Naive thymus-derived CD4-positive, alpha-beta T cell (primary cell): ENCODE results near the gene CPT1B. TPM values are rescaled to one million over a fixed set of nuclear protein-coding genes. Genes with fewer than 3 reads are reported as not detected.
"Not testable (repeated sequence)": the region's sequence is repeated elsewhere in the genome, so short reads cannot be mapped to it uniquely, and the experiment has no call there.

Source experiments
- ATAC-seq: fragments of 150-1000 bp; cut with Tn5 transposase; 2 replicates; pipeline ENCODE4 v1.10.0; 2021; ENCODE audit warnings: mild to moderate bottlenecking, moderate library complexity
- CTCF ChIA-PET: fragments of 350-600 bp; sonication (Branson Sonifier 250); formaldehyde crosslinking; loops from one replicate; lab custom pipeline; 2021; ENCODE audit warnings: antibody characterized with exemption; lab: Charles Lee
- POLR2A ChIA-PET: fragments of 350-600 bp; sonication (Branson Sonifier 250); formaldehyde crosslinking; loops from one replicate; lab custom pipeline; 2021; ENCODE audit warnings: antibody characterized with exemption, inconsistent platforms; lab: Charles Lee
- DNase-seq, 9 donors: peaks; one replicate each; pipeline versions ENCODE4 v3.0.0 to v3.0.0-alpha.2; 2020 to 2022; ENCODE audit warnings: mixed read lengths in 1 of 9
- H3K27ac ChIP-seq: one replicate; pipeline ENCODE4 v1.7.0; 2013; ENCODE audit warnings: mild to moderate bottlenecking, low read depth, low read length, moderate library complexity
- H3K27me3 ChIP-seq, 2 donors: one replicate each; pipeline ENCODE4 v1.7.0; 2013; ENCODE audit warnings: low read length in 2 of 2, mild to moderate bottlenecking in 2 of 2, moderate library complexity in 2 of 2; ENCODE audit not compliant: control insufficient read depth in 2 of 2, insufficient read depth in 2 of 2
- H3K36me3 ChIP-seq, 3 experiments: 1 replicate in 2 of 3; 2 replicates in 1 of 3; pipeline ENCODE4 v1.7.0; 2013; ENCODE audit warnings: low read length in 3 of 3, mild to moderate bottlenecking in 3 of 3, moderate library complexity in 1 of 3; ENCODE audit not compliant: insufficient read depth in 3 of 3, control insufficient read depth in 2 of 3
- H3K4me1 ChIP-seq, 2 donors: one replicate each; pipeline ENCODE4 v1.7.0; 2013; ENCODE audit warnings: low read length in 2 of 2, mild to moderate bottlenecking in 2 of 2, moderate library complexity in 1 of 2; ENCODE audit not compliant: control insufficient read depth in 2 of 2, insufficient read depth in 2 of 2
- H3K4me3 ChIP-seq: 2 replicates; pipeline ENCODE4 v1.7.0; 2013; ENCODE audit warnings: mild to moderate bottlenecking, low read length
- H3K9me3 ChIP-seq, 3 experiments: 1 replicate in 2 of 3; 2 replicates in 1 of 3; pipeline ENCODE4 v1.7.0; 2013; ENCODE audit warnings: low read length in 3 of 3; ENCODE audit not compliant: control insufficient read depth in 2 of 3
- H3K27ac Mint-ChIP-seq, 9 donors: one replicate each; pipeline ENCODE4 v1.8.0; 2020 to 2022; ENCODE audit warnings: mixed read lengths in 9 of 9, mild to moderate bottlenecking in 8 of 9, moderate library complexity in 5 of 9, inconsistent platforms in 2 of 9
- H3K27me3 Mint-ChIP-seq, 5 donors: one replicate each; pipeline ENCODE4 v1.8.0; 2021 to 2022; ENCODE audit warnings: mixed read lengths in 5 of 5, mild to moderate bottlenecking in 1 of 5
- H3K36me3 Mint-ChIP-seq, 5 donors: one replicate each; pipeline ENCODE4 v1.8.0; 2020 to 2022; ENCODE audit warnings: mixed read lengths in 5 of 5, mild to moderate bottlenecking in 3 of 5, inconsistent platforms in 1 of 5
- H3K4me1 Mint-ChIP-seq, 7 donors: one replicate each; pipeline ENCODE4 v1.8.0; 2020 to 2022; ENCODE audit warnings: mixed read lengths in 7 of 7, mild to moderate bottlenecking in 3 of 7, inconsistent platforms in 1 of 7
- H3K4me3 Mint-ChIP-seq, 10 donors: one replicate each; pipeline ENCODE4 v1.8.0; 2020 to 2022; ENCODE audit warnings: mild to moderate bottlenecking in 10 of 10, mixed read lengths in 10 of 10, moderate library complexity in 6 of 10, inconsistent platforms in 2 of 10
- H3K9me3 Mint-ChIP-seq, 11 donors: one replicate each; pipeline ENCODE4 v1.8.0; 2020 to 2022; ENCODE audit warnings: mixed read lengths in 11 of 11, mild to moderate bottlenecking in 4 of 11, inconsistent platforms in 1 of 11, moderate library complexity in 1 of 11
- intact Hi-C, 2 donors: fragments of 100-400 bp; cut with micrococcal nuclease; formaldehyde crosslinking; loops; one replicate each; pipeline ENCODE4 v1.15.1; 2023
- polyA plus RNA-seq, 2 donors: library from polyadenylated mRNA; unstranded; fragments of 300-500 nt; fragmentation: Illumina TruSeq; gene quantifications; one replicate each; pipeline ENCODE4 v1.2.3, GENCODE V29; 2021
- total RNA-seq, 6 experiments: library from RNA in 5 of 6; stranded (reverse) in 5 of 6; gene quantifications; 1 replicate in 5 of 6; 2 replicates in 1 of 6; pipeline ENCODE4 v1.2.3 and lab custom pipeline; 2021 to 2026

Gene CPT1B
- total and polyA plus RNA-seq, 7 experiments from 2014 or later: 0.32 to 108 (median 64.8) TPM

DNA sequence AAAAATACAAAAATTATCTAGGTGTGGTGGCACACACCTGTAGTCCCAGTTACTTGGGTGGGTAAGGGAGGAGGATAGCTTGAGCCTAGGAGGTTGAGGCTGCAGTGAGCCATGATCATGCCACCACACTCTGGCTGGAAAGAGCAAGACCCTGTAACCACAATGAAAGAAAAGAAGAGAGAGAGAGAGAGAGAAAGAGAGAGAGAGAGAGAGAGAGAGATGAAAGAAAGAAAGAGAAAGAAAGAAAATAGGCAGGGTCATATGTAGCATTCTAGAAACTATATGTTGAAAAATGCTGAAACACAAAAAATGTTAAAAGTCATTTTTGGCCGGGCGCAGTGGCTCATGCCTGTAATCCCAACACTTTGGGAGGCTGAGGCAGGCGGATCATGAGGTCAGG, 36.1 kb upstream of the CPT1B start:
- peaks cover 0 to 12% (median 3%) of the 10 kb centered on the region in 7 donors for H3K4me1 Mint-ChIP-seq
- H3K27me3 Mint-ChIP-seq: peaks cover 0 to 22% (median 10%) of the 10 kb centered on the region in 5 donors
- ATAC-seq, POLR2A ChIA-PET, CTCF ChIA-PET, H3K4me3 ChIP-seq, H3K36me3 ChIP-seq, H3K27ac ChIP-seq, H3K9me3 ChIP-seq, DNase-seq, H3K36me3 Mint-ChIP-seq, H3K27ac Mint-ChIP-seq, H3K4me1 ChIP-seq, H3K9me3 Mint-ChIP-seq, H3K27me3 ChIP-seq, intact Hi-C loops: not testable (repeated sequence)
- peak overlapping the region in 1 of 10 donors; percentile 6 for H3K4me3 Mint-ChIP-seq

DNA sequence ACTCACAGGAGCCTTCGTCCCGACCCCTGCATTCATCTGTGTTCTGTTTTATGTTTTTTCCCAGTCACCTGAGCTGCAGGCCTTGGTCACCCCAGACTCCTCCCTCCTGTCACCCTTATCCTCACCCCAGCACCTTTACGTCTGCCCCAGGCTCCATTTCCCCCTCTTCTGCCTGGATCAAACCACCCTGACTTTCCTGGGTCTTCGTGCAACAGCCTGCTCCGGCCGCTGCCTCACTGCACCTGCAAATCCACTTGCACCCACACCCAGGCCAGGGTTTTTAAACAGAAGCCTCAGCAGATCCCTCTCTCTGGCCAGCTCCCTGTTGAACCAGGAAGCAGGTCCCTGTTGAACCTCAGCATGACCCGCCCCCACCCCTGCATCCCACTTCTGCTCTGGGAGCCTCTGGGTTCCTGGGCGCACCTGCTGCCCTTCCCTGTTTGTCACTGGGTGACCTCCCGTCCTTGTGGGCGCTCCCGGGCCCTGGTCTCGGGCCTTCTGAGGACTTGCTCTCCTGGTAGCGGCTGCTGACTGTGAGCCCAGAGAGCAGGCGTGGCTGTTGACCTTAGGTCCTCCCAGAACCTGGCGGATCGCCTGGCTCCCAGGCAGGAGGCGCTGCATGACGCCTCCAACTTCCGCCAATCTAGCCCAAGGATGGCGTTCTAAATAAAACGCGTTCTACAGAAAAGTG, 35.2 kb upstream of the CPT1B start:
- no peaks in the 10 kb centered on the region for H3K36me3 Mint-ChIP-seq
- H3K4me1 Mint-ChIP-seq: peaks cover 0 to 10% (median 3%) of the 10 kb centered on the region in 7 donors
- no peak for DNase-seq
- POLR2A ChIA-PET: interaction anchor here (2.2 kb wide), 1 partner anchor 88 kb away, joined by 5 read pairs; the partner anchor contains the start of gene SCO2
- Histone ChIP-seq H3K4me3 (no peak overlapping the region), H3K27ac (no peak overlapping the region), H3K4me1 (no peaks in the 10 kb centered on the region), H3K9me3 (no peaks in the 10 kb centered on the region), H3K27me3 (no peaks in the 10 kb centered on the region), H3K36me3 (no peaks in the 10 kb centered on the region)
- H3K9me3 Mint-ChIP-seq: peaks cover 0 to 1% (median 0%) of the 10 kb centered on the region in 11 donors
- intact Hi-C loops: no loop called here
- H3K27ac Mint-ChIP-seq: peak overlapping the region in 1 of 9 donors; percentile 19
- H3K4me3 Mint-ChIP-seq: no peak overlapping the region
- CTCF ChIA-PET: interaction anchor here (1.1 kb wide), 1 partner anchor 88 kb away, joined by 3 read pairs; the partner anchor contains the start of gene SCO2
- peaks cover 0 to 28% (median 10%) of the 10 kb centered on the region in 5 donors for H3K27me3 Mint-ChIP-seq
- no peak for ATAC-seq

DNA sequence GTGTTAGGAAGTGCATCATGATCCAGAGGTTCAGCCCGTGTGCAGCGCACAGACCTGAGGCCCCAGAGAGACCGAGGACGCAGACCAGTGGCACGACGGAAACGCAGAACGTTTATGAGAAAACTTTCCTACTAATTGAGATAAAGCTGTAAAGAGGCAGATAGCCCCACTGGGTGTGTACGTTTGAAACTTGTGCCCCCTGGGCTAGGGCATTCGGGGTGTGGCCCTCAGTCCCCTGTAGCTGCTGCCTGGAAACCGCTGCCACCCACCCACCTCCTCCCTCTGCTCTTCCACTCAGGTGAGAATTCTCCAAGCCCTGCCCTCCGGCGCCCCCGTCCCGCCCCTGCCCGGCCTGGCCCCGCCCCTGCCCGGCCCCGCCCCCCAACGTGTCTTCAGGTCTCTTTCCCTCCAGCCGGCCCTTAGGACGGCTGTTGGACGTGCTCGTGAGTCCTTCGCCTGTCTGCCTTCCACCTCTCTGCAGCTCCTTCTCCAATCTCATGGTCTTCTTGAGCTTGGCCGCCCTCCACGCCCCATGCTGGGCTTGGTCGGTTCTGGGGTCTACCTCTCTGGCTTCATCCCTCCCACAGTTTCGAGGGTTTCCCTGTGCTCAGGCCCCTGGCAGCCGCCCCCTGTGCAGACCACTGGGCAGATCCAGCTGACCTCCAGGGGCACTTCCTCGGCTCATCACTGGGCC, 34.4 kb upstream of the CPT1B start:
- DNase-seq (no peak), ATAC-seq (peak; percentile 60)
- CTCF ChIA-PET: interaction anchor here (0.6 to 1.1 kb wide), 2 partner anchors 63 to 87 kb away, joined by 3 read pairs; partner anchors contain the start of gene SCO2
- POLR2A ChIA-PET: interaction anchor here (1.2 to 2.2 kb wide), 2 partner anchors 87 to 105 kb away, joined by 4 to 5 read pairs; partner anchors contain the start of genes LMF2 and SCO2
- Mint-ChIP-seq H3K9me3 (peaks cover 0 to 1% (median 0%) of the 10 kb centered on the region in 11 donors), H3K4me1 (peaks cover 0 to 10% (median 3%) of the 10 kb centered on the region in 7 donors), H3K36me3 (no peaks in the 10 kb centered on the region), H3K27ac (peak overlapping the region in 1 of 9 donors; percentile 24), H3K27me3 (peaks cover 3 to 32% (median 10%) of the 10 kb centered on the region in 5 donors), H3K4me3 (no peak overlapping the region)
- H3K4me1 ChIP-seq: no peaks in the 10 kb centered on the region
- H3K27ac ChIP-seq: no peak overlapping the region
- H3K4me3 ChIP-seq: no peak overlapping the region
- H3K9me3 ChIP-seq: no peaks in the 10 kb centered on the region
- intact Hi-C loops: loop anchor here in 1 of 2 donors (1.0 kb wide), 1 partner anchor 16 kb away; the partner anchor contains the start of gene ARSA
- no peaks in the 10 kb centered on the region for H3K36me3 ChIP-seq
- H3K27me3 ChIP-seq: no peaks in the 10 kb centered on the region

DNA sequence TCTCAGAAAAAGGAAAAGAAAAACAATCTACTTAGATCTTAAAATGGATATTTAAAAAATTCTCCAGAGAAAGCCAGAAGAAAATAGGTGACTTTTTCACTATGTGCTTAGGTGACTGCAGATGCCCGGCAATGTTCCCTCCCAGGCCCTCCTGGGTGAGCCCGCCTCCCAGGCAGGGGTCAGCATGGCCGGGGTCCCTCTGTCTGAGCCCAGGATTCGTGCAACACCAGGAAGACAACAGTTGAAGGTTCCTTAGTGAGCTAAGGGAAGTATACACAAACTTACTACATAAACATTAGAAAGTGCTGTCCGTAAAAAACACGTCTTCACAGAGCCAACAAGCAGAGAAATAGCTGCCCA, 33.9 kb upstream of the CPT1B start:
- ATAC-seq (no peak), DNase-seq (no peak)
- Histone ChIP-seq H3K9me3 (no peaks in the 10 kb centered on the region), H3K27me3 (no peaks in the 10 kb centered on the region), H3K4me1 (no peaks in the 10 kb centered on the region), H3K27ac (no peak overlapping the region), H3K4me3 (no peak overlapping the region), H3K36me3 (no peaks in the 10 kb centered on the region)
- Mint-ChIP-seq H3K36me3 (no peaks in the 10 kb centered on the region), H3K27me3 (peaks cover 8 to 37% (median 15%) of the 10 kb centered on the region in 5 donors), H3K4me1 (peaks cover 0 to 10% (median 3%) of the 10 kb centered on the region in 7 donors), H3K27ac (peak overlapping the region in 1 of 9 donors; percentile 24), H3K4me3 (no peak overlapping the region), H3K9me3 (peaks cover 0 to 1% (median 0%) of the 10 kb centered on the region in 11 donors)
- ChIA-PET POLR2A (interaction anchor here (1.2 to 2.2 kb wide), 2 partner anchors 86 to 105 kb away, joined by 4 to 5 read pairs; partner anchors contain the start of genes LMF2 and SCO2), CTCF (interaction anchor here (0.6 kb wide), 1 partner anchor 62 kb away, joined by 3 read pairs; no protein-coding TSS in a partner anchor)
- intact Hi-C loops: loop anchor here in 1 of 2 donors (1.0 kb wide), 1 partner anchor 16 kb away; the partner anchor contains the start of gene ARSA

DNA sequence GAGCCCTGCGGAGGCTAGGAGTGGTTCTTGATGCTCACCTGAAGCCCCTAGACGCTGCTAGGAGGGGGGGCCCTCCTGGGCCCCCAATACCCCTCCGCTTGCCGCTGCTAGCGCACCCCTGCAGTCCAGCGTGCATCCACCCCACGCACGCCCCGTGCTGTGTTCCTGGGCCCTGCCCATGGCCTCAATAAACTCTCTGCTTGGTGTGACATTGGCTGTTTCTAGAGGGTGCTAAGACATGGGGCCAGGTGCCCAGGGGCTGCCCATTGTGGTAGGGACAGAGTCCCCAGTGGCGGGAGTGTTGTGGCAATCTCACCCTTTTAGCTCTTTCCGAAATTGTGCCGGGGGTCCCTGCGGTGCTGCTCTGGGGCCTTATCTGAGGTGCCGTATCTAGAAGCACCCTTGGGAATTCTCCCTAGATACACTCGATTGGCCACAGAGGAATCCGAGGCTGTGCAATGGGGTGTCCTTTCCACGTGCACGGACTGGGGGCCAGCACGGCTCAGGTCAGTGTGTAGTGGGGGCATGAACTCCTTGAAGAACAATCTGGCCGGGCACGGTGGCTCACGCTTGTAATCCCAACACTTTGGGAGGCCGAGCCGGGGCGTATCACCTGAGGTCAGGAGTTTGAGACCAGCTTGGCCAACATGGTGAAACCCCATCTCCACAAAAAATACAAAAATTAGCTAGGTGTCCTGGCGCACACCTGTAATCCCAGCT, 33.3 kb upstream of the CPT1B start:
- Mint-ChIP-seq H3K36me3 (no peaks in the 10 kb centered on the region), H3K4me1 (peaks cover 0 to 10% (median 3%) of the 10 kb centered on the region in 7 donors), H3K27me3 (peaks cover 11 to 40% (median 16%) of the 10 kb centered on the region in 5 donors), H3K4me3 (no peak overlapping the region), H3K27ac (no peak overlapping the region), H3K9me3 (peaks cover 0 to 1% (median 0%) of the 10 kb centered on the region in 11 donors)
- no peak for DNase-seq
- no peaks in the 10 kb centered on the region for H3K9me3 ChIP-seq
- H3K4me3 ChIP-seq: no peak overlapping the region
- H3K36me3 ChIP-seq: no peaks in the 10 kb centered on the region
- H3K27ac ChIP-seq: no peak overlapping the region
- no peaks in the 10 kb centered on the region for H3K27me3 ChIP-seq
- no peaks in the 10 kb centered on the region for H3K4me1 ChIP-seq
- ChIA-PET POLR2A (interaction anchor here (1.2 to 2.2 kb wide), 2 partner anchors 86 to 104 kb away, joined by 4 to 5 read pairs; partner anchors contain the start of genes LMF2 and SCO2), CTCF (no interaction called here)
- intact Hi-C loops: loop anchor here in 1 of 2 donors (1.0 kb wide), 1 partner anchor 17 kb away; the partner anchor contains the start of gene ARSA
- ATAC-seq: no peak

DNA sequence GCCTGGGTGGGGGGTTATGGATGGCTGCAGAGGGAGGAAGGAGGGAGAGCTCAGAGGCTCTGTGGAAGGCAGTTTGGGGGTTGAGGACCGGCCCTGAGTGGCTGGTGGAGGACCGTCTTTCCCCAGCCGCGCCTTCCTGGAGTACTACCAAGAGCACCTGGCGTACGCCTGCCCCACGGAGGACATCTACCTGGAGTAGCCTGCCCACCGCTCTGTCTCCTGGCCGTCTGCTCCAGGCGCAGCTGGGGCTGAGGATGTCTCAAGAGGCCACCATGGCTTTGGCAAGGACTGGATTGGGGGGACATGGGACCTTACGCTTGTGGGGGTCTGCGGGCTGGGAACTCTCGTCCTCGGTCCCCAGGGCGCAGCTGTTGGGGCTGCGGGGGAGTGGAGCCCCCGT, 32.4 kb upstream of the CPT1B start:
- H3K27me3 Mint-ChIP-seq: peaks cover 16 to 43% (median 23%) of the 10 kb centered on the region in 5 donors
- H3K9me3 Mint-ChIP-seq: peaks cover 0 to 1% (median 0%) of the 10 kb centered on the region in 11 donors
- peaks cover 0 to 10% (median 3%) of the 10 kb centered on the region in 7 donors for H3K4me1 Mint-ChIP-seq
- H3K36me3 Mint-ChIP-seq: no peaks in the 10 kb centered on the region
- H3K9me3 ChIP-seq: no peaks in the 10 kb centered on the region
- CTCF ChIA-PET: interaction anchor here (0.6 kb wide), 1 partner anchor 10 kb away, joined by 3 read pairs; no protein-coding TSS in a partner anchor
- POLR2A ChIA-PET: no interaction called here
- no peak overlapping the region for H3K27ac Mint-ChIP-seq
- intact Hi-C loops: no loop called here
- H3K36me3 ChIP-seq: no peaks in the 10 kb centered on the region
- H3K4me3 Mint-ChIP-seq: no peak overlapping the region
- ATAC-seq (no peak), DNase-seq (no peak)
- no peak overlapping the region for H3K4me3 ChIP-seq
- H3K4me1 ChIP-seq: no peaks in the 10 kb centered on the region
- H3K27me3 ChIP-seq: no peaks in the 10 kb centered on the region
- H3K27ac ChIP-seq: no peak overlapping the region
